GM18867 (cell line): ENCODE measurements around the gene MICB.

Experiments
- ATAC-seq: cut with Tn5 transposase; IDR thresholded peaks from one replicate; pipeline ENCODE4 v1.9.1; 2021; ENCODE audit warnings: mild to moderate bottlenecking, moderate library complexity; ENCODE audit not compliant: unreplicated experiment

The MICB gene

GRCh38 chr6:31559606-31559957 lies 61.6 kb downstream of the MICB start:
- ATAC-seq: no peak

- peak; percentile 64 for ATAC-seq
These were observed 62.2 kb downstream of the MICB start for GRCh38 chr6:31559958-31560696.

- no peak for ATAC-seq
These were observed 62.7 kb downstream of the MICB start for GRCh38 chr6:31560697-31561058.
